GM10266 (cell line): ENCODE data around the gene MYH14.

Experiments
- DNase-seq: peaks from one replicate; pipeline ENCODE4 v3.0.0; 2012; ENCODE audit errors: extremely low spot score
- TF ChIP-seq, protein P1 (sequence below): IDR thresholded peaks from 2 replicates; pipeline ENCODE4 v1.5.1; 2012; ENCODE audit warnings: mild to moderate bottlenecking, low read depth; ENCODE audit not compliant: control insufficient read depth, insufficient read depth; ENCODE audit errors: missing control alignments

Gene MYH14

DNA sequence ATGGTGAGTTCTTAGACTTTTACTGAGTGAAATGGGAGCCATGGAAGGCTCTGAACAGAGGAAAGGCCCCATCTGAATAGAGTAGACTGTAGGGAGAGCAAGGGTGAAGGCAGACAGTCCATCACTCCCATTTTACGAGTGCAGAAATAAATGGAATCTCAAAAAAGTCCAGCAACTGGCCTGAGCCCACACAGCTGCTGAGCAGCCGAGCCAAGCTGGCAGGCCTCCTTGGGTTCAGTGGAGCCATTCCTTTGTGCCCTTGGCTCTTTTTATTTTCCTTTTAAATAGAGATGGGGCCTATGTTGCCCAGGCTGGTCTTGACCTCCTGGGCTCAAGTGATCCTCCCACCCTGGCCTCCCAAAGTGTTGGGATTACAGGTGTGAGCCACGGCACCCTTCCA is 1.0 kb upstream of the MYH14 start:
- DNase-seq: no peak
- TF ChIP-seq, protein P1, sequence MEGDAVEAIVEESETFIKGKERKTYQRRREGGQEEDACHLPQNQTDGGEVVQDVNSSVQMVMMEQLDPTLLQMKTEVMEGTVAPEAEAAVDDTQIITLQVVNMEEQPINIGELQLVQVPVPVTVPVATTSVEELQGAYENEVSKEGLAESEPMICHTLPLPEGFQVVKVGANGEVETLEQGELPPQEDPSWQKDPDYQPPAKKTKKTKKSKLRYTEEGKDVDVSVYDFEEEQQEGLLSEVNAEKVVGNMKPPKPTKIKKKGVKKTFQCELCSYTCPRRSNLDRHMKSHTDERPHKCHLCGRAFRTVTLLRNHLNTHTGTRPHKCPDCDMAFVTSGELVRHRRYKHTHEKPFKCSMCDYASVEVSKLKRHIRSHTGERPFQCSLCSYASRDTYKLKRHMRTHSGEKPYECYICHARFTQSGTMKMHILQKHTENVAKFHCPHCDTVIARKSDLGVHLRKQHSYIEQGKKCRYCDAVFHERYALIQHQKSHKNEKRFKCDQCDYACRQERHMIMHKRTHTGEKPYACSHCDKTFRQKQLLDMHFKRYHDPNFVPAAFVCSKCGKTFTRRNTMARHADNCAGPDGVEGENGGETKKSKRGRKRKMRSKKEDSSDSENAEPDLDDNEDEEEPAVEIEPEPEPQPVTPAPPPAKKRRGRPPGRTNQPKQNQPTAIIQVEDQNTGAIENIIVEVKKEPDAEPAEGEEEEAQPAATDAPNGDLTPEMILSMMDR: no peak

DNA sequence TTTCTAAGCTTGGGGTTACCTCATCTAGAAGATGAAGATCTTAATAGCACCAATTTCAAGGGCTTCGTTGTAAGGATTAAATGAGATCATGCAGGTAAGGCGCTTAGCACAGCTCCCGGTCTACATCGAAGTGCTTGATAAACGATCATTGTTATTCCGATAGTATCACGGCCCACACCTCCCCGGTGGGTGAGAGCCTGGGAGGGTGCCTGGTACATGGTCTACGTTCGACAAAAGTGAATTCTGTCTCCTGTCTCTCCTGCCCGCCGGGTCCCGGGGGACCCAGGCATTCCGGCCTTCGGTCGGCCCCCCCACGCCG is 501 bp upstream of the MYH14 start:
- no peak for DNase-seq
- TF ChIP-seq, protein P1: no peak

DNA sequence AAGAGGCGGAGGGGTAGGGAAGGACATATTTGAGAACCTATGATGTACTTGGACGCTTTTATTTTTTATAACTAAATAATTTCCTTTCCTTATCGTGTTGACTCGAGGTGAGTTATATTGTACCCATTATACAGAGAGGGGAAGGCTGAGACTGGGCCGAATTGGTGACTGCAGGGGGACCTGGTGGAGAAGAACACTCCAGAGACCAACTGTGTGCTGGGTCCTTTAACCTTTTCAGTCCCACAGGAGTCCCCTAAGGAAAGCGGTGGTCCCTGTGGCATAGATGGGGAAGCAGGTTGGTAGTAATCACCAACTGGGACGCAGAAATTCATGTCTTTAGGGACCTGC is 633 bp downstream of the MYH14 start:
- no peak for DNase-seq
- TF ChIP-seq, protein P1: no peak

DNA sequence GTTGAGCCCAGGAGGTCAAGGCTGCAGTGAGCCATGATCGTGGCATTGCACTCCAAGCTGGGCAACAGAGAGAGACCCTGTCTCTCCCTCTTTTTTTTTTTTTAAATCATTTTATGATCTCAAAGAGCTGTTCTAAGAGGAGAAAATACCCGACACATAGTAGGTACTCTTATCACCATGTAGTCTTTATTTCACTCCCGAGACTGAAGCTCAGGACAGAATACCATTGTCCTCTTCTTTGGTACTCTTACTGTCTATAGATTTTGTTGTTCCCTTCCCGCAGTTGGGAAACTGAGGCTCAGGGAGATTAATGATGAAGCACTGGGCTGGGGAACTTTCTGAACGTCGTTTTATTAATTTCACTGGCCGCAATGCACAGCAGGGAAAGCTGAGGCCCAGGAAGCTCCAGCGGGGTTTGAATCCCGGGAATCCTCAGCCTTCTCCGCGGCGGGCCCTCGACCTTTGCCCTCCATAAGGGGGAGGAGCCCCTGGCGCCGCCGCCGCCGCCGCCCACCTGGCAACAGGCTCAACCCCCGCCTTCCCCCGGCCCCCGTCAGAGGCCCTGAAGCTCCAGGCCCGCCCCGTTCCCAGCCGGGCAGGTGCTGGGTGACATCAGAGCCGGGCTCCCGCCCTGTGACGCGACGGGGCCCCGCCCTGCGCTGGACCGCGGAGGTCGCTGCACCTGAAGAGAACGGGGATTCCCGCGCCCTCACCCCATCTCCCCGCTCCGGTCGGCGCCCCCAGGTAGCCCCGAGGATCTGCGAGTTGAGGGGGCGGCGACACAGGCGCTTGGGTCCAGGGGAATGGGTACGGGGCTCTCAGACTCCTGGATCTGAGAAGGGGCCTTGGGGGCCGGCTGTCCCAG is 1.6 kb downstream of the MYH14 start:
- TF ChIP-seq, protein P1: no peak
- no peak for DNase-seq

DNA sequence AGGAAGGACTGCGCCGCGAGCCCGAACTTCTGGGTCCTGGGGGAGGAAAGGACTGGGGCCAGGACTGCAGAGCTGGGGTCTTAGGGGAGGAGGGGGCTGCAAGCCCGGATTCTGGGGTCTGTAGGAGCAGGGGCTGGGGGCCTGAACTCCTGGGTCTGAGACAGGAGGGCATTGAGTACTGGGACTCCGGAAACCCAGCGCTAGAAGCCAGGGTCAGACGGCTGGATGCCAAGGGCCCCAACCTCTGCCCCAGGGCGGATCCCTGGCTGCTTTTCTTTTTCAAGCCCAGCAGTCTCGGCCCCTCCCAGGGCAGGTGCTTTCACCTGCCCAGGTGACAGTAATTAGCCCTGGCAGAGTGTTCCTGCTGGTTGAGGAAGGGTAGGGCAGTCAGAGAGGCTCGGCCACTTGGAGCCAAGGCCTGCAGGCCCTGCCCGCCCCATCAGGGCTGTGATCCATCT is 2.3 kb downstream of the MYH14 start:
- no peak for DNase-seq
- TF ChIP-seq, protein P1: no peak

DNA sequence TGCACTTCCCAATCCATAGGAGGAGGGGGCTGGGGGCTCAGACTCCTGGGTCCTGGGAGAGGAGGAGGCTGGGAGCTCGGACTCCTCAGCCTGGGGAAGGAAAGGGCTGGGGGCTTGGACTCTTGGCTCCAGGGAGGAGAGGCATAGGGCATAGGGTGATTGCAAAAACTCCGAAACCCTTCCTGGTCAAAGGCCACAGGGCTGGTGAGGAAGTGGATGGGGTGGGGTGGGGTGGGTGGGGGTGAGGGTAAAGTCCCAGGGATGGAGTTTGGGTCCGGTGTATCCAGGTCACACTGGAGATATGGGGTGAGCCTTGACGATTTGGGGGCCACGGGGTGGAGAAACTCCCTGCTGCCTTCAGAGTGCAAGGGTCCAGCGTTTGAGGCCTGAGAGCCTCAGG is 2.8 kb downstream of the MYH14 start:
- TF ChIP-seq, protein P1: no peak
- no peak for DNase-seq

DNA sequence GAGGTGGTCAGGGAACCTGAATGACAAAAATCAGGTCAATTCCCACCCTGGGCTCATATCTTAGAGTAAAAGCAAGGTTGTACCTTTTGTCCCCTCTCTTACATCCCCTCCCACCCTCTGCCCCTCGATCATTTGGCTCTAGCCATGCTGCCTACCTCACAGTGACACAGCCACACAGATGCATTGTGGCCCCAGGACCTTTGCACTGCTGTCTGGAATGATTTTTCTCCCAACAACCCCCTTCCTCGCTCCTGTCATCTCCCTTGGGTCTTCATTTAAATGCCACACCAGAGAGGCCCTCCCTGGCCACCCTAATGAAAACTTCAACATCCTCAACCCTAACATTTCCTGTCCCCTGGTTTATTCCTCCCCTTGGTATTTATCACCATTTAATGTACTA is 4.3 kb downstream of the MYH14 start:
- TF ChIP-seq, protein P1: no peak
- no peak for DNase-seq
